ENCODE results near the gene PDE7B.

DNA sequence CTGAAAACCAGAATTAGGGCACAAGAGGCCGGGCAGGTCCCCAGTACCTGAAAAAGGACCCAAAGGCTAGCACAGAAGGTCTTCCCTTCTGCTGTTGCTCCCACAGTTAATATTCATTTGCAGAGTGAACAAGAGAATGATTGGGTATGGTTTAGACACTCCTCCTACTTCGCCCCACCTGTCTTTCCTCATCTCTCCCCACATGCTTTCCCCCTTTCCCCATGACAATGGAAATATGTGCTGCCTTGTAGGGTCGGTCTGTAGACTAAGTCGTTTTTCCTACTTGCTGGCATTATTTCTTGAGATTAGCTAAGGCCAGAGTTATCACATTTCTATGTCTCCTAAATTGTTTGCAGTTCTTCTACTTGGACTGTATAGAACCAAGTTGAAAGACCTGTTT lies 181.9 kb downstream of the PDE7B start:
- TF ChIP-seq POLR2A (IDR thresholded peaks at IDR 0.05; ENCODE audit: low read depth, low read length) (no peak), TAF1 (IDR thresholded peaks at IDR 0.05; ENCODE audit: low read depth, low read length) (no peak)
